NCI-H2196 (cell line): ENCODE measurements around the gene HCLS1.
A peak's percentile ranks its signal among the peaks of the same experiment; 100 is the strongest.
"Not testable (repeated sequence)": the region's sequence is repeated elsewhere in the genome, so short reads cannot be mapped to it uniquely, and the experiment has no call there.

Source experiments
- DNase-seq: peaks from one replicate; lab custom pipeline; 2025; ENCODE audit not compliant: unreplicated experiment; lab: John Stamatoyannopoulos, UW

HCLS1 gene

DNA sequence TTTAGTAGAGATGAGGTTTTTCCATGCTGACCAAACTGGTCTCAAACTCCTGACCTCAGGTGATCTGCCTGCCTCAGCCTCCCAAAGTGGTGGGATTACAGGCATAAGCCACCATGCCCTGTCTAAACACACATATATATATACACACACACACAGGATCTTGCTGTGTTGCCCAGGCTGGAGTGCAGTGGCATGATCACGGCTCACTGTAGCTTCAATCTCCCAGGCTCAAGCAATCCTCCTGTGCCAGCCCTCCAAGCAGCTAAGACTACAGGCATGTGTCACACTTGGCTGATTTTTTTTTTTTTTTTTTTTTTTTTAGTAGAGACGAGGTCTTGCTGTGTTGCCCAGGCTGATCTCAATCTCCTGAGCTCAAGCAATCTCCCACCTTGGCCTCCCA is 60.8 kb downstream of the HCLS1 start:
- DNase-seq, result not testable (repeated sequence)

DNA sequence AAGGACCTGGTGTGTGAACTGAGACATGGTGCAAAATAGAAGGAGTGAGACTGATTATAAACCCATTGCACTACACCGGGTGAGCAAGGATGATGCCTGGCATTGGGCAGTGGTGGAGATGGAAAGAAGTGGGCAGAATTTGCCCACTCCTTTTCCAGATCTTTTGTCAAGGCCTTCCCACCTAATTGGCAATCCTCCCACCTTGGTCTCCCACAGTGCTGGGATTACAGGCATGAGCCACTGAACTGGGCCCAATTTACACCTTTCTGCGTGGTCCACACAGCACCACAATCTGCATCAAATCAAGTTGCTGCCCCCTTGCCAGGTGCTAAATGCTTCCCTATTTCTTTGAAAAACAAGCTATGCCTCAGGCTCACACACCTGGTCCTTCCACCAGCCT is 62.1 kb downstream of the HCLS1 start:
- DNase-seq, result no peak

- DNase-seq, result no peak
Observed at GRCh38 chr3:121595765-121596406, 64.8 kb downstream of the HCLS1 start.

DNA sequence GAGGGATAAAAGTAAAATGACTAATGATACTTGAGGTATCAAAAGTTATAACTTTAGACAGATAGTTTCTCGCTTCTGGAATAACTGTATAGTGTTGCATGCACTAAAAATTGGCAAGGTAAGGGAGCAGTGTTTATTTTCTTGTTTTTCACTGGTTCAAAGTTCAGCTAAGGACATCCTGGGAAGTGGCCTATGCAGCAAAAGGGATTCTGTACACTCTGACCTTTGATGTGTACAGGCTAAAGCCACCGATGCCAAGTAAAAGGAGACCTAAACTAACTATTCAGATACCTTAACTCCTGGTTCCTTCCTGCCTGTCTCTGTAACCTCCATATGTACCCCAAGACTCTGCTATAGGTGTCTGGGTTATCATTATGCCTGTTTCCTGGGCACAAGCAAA is 65.9 kb downstream of the HCLS1 start:
- no peak for DNase-seq

- DNase-seq, result not testable (repeated sequence)
Observed at GRCh38 chr3:121593806-121594205, 66.9 kb downstream of the HCLS1 start.

DNA sequence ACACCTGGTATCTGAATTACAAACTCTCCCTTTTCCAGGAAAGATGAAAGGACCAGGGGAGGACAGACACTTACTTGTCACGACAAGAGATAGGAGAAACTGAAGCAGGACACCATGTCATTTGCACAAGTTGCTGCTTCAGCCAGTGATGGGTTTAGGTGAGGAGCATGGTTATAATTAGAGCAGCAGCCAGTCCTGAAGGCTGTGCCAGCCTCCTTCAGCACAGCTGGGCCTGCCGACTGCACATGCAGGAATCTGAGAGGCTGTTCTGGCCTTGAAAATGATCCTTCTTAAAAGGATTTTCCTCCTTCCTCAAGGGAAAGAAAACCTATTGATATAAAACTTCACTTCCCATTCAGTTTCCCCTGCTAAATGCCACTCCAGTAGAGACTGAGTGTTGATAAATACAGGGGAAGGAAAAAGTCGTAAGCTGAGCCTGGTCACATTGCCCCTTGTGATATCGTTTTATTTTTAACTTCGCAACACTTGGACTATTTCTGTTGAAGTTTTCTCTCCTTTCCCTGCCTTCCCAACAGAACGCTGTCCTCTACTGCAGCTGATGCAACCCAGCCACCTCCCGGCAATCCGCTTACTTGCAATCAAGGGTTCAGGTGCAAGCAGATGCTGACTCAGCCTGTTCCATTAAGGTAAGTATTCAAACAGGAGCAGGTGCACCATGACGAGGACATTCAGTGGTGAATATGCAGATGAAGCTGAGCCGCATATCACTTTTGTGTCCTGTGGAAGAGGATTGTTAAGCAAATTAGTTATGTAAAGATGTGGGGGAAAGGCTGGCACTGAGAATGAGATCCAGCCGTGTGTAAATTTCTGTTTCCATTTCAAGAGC is 67.6 kb downstream of the HCLS1 start, which contains the start of gene FBXO40:
FBXO40 (plus strand) TSS at position 524 of the 847 bp plus-strand sequence. CDS start 27,197 bp downstream, outside the sequence.
- peak; percentile 76 for DNase-seq

DNA sequence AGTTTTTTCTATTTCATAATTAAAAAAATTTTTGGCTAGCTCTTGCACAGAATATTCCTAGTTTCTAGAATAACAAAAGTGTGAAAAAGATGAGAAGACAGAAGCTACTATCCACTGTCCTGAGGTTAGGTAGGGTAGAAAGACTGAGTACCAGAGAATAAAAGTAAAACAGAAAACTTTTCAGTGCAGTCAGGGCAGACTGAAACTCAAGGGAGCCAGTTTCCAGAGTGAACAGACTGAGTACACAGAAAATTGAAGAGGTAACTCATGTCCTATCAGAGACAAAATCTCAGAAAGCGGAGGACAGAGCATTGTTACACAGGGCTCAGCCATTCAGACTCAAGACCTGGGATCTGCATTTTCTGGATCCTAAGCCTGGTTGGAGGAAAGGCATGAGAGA is 76.3 kb downstream of the HCLS1 start:
- DNase-seq, result no peak

DNA sequence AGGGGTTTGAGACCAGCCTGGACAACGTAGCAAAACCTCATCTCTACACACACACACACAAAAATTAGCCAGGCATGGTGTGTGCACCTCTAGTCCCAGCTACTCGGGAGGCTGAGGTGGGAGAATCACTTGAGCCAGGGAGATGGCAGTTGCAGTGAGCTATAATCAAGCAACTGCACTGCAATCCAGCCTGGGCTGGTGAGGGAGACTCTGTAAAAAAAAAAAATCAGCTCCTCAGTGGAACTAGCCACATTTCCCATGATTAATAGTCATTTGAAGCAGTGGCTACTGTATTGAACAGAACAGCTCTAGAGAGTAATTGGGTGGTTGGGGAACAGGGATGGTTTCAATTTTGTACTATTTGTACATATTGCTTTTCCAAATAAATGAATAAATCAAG is 79.0 kb downstream of the HCLS1 start:
- DNase-seq, result no peak
